NCI-H1930 (cell line): ENCODE results near the gene KRT26.

Experiments used
- DNase-seq, 2 experiments: peaks; one replicate each; lab custom pipeline; 2025; lab: John Stamatoyannopoulos, UW

Gene KRT26

DNA sequence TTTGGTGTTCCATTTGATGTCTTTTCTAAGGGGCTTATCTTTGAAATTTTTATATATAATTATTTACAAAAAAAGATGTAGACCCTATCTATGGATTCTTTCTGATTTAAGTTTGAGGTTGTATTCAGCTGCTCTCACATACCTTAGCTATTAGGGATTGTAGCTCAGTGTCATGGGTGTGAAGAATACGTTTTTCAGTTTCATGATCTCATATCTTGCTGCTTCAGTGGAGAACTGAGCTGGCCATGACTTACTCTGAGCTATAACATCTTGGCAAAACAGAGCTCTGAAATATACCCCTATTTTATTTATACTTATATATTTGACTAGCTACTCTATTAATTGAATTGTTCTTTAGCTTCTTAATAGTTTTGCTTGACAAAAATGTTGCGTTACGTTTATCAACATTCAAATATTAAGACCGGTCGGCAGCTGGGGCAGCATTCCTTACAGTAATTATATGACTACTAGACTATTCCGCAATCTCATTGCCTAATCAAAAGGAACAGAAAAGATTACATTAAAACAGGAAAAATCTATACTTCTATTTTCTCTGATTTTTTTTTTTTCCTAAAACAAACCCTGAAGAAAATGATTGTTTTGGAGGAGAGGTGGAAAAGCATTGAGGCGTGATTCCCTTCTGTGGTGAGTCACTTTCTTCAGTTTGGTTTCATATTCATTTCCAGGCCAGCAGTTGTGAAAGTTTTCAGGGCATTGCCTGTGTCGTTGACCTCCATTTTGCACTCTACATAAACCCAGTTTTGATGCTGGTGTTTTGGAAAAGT, 44.4 kb downstream of the KRT26 start:
- no peak for DNase-seq

GRCh38 chr17:40726919-40727318, 45.1 kb downstream of the KRT26 start:
- DNase-seq, result no peak

DNA sequence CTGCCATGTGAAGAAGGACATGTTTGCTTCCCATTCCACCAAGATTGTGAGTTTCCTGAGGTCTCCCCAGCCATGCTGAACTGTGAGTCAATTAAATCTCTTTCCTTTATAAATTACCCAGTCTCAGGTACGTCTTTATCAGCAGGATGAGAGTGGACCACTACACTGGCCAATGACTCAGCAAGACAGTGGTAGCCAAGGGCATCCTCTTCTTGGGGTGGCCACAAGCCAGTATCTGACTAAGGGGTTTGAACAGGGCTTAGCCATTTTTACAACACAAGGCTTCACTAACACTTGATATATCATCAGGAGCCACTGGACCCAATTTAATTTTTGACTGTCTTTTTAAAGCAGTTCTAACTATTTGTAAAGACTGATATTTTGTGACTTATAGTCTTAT, 47.3 kb downstream of the KRT26 start:
- no peak for DNase-seq

- DNase-seq, result no peak
Measured at GRCh38 chr17:40722241-40722640, 49.8 kb downstream of the KRT26 start.

DNA sequence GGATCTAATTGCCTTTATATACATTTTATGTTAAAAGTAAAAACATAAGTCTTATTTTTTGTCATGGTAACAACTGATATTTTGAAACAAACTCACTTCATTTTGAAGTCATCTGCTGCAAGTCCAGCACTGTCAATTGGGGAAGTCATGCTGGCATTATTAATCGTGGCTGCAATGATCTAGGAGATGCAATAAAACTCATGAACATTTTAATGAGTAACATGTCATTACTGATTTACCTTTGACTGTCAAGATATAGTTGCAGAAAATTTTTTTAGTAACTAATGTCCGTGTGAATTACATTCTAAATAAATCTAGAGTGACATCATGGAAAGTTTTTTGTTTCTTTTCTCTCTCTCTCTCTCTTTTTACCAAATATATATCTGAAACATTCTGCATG, 51.1 kb downstream of the KRT26 start:
- DNase-seq, result no peak

GRCh38 chr17:40718930-40719329, 53.1 kb downstream of the KRT26 start:
- DNase-seq, result no peak

GRCh38 chr17:40717776-40718175, 54.2 kb downstream of the KRT26 start:
- no peak for DNase-seq
